ENCODE results near the gene IGFBP4. TPM values are rescaled to one million over a fixed set of nuclear protein-coding genes. Genes with fewer than 3 reads are reported as not detected.

IGFBP4 gene
- polyA plus RNA-seq, 1 of the 3 experiments (the other 2 are of a cell fraction) = 128 TPM

- no peak for TF ChIP-seq NFIC (IDR thresholded peaks at IDR 0.05; ENCODE audit: borderline replicate concordance)
- TF ChIP-seq SMC3 (IDR thresholded peaks at IDR 0.05; ENCODE audit: low read depth, low read length) = peak; percentile 66
- TF ChIP-seq, protein P1, sequence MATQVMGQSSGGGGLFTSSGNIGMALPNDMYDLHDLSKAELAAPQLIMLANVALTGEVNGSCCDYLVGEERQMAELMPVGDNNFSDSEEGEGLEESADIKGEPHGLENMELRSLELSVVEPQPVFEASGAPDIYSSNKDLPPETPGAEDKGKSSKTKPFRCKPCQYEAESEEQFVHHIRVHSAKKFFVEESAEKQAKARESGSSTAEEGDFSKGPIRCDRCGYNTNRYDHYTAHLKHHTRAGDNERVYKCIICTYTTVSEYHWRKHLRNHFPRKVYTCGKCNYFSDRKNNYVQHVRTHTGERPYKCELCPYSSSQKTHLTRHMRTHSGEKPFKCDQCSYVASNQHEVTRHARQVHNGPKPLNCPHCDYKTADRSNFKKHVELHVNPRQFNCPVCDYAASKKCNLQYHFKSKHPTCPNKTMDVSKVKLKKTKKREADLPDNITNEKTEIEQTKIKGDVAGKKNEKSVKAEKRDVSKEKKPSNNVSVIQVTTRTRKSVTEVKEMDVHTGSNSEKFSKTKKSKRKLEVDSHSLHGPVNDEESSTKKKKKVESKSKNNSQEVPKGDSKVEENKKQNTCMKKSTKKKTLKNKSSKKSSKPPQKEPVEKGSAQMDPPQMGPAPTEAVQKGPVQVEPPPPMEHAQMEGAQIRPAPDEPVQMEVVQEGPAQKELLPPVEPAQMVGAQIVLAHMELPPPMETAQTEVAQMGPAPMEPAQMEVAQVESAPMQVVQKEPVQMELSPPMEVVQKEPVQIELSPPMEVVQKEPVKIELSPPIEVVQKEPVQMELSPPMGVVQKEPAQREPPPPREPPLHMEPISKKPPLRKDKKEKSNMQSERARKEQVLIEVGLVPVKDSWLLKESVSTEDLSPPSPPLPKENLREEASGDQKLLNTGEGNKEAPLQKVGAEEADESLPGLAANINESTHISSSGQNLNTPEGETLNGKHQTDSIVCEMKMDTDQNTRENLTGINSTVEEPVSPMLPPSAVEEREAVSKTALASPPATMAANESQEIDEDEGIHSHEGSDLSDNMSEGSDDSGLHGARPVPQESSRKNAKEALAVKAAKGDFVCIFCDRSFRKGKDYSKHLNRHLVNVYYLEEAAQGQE (IDR thresholded peaks at IDR 0.05; ENCODE audit: low read depth, low read length) = no peak
- no peak for TF ChIP-seq EP300 (IDR thresholded peaks at IDR 0.05; ENCODE audit: borderline replicate concordance in 1 of 2, low read depth in 1 of 2, low read length in 1 of 2)
- no peak for TF ChIP-seq IRF3 (IDR thresholded peaks at IDR 0.05; ENCODE audit: low read depth, low read length)
- TF ChIP-seq FOSL2 (IDR thresholded peaks at IDR 0.05; ENCODE audit: borderline replicate concordance, low read depth) = no peak
Observed at GRCh38 chr17:40443196-40443987, at the start of gene IGFBP4 (continued).

DNA sequence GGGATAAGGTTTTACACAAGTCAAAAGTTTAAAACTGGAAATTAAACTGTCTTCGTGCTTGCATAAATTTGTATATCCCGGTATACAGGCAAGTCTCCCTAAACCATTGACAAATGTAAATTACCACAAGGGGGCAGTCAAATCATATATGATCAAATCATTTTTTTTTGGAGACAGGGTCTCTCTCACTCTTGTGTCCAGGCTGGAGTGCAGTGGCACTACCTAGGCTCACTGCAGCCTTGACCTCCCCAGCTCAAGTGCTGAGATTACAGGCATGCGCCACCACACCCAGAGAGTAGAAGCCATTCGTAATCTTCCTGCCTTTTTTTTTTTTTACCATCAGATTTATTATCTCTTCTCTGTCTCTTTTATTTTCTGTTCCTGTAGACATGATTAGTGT is 44.1 kb upstream of the IGFBP4 start:
- Histone ChIP-seq H2AFZ (ENCODE audit: low read depth) (no peak overlapping the region), H3K4me1 (ENCODE audit: control insufficient read depth in 1 of 2, insufficient read depth in 2 of 2, low read depth in 1 of 2, low read length in 1 of 2) (no peaks in the 10 kb centered on the region; a peak in 1 of 4 replicates), H3K27ac (ENCODE audit: low read depth in 2 of 2, low read length in 1 of 2) (peak overlapping the region in 1 of 2 experiments; percentile 19; a peak in 1 of 4 replicates), H3K4me2 (no peak overlapping the region), H3K9ac (no peak overlapping the region), H3K79me2 (ENCODE audit: insufficient read depth) (peaks cover 11% of the 10 kb centered on the region; the same call in 1 of the 2 replicates), H3K4me3 (ENCODE audit: low read depth in 2 of 2, low read length in 1 of 2) (no peak overlapping the region), H3K27me3 (ENCODE audit: insufficient read depth) (no peaks in the 10 kb centered on the region), H3K9me2 (no peaks in the 10 kb centered on the region), H3K36me3 (replicated peaks in 1 of 2; ENCODE audit: control insufficient read depth in 1 of 2, insufficient read depth in 2 of 2, low read length in 1 of 2) (peaks cover 47 to 63% of the 10 kb centered on the region in 2 experiments), H3F3A (replicated peaks; ENCODE audit: insufficient read depth) (peaks cover 44% of the 10 kb centered on the region), H3K9me3 (no peaks in the 10 kb centered on the region), H4K20me1 (ENCODE audit: insufficient read depth) (no peaks in the 10 kb centered on the region)
- TF ChIP-seq RAD21 (IDR thresholded peaks at IDR 0.05; ENCODE audit: low read length) (peak; percentile 69), SIN3A (IDR thresholded peaks at IDR 0.05; ENCODE audit: borderline replicate concordance, low read depth, low read length) (no peak), CTCF (IDR thresholded peaks at IDR 0.05) (peak; percentile 64), SMC3 (IDR thresholded peaks at IDR 0.05; ENCODE audit: low read depth, low read length) (peak; percentile 62), ELF1 (IDR thresholded peaks at IDR 0.05) (no peak)
- ChIA-PET CTCF (interaction anchor here (0.6 to 3.4 kb wide), 21 partner anchors 8 to 161 kb away, joined by 3 to 29 read pairs (median 6); partner anchors contain the start of genes GJD3 and RARA), POLR2A (no interaction called here)
- 74% methylated on average over 4 of the region's 4 CpGs for WGBS (ENCODE audit: low lambda C conversion rate)
- peak; percentile 48 for DNase-seq
